Adrenal gland (tissue), 12 donors: Measurements from ENCODE around the gene BLMH. TPM values are rescaled to one million over a fixed set of nuclear protein-coding genes. Genes with fewer than 3 reads are reported as not detected.

Experiments used
- DNase-seq, 7 donors: peaks; one replicate each; pipeline ENCODE4 v3.0.0-alpha.2; 2019 to 2020
- H3K27ac ChIP-seq, 5 donors: fragments of 200-600 bp; sonication (generic) in 4 of 5; 1 replicate in 3 of 5; 2 replicates in 2 of 5; pipeline versions ENCODE4 v1.5.1 to v1.8.0; 2016 to 2020; ENCODE audit warnings: mild to moderate bottlenecking in 1 of 5
- H3K27me3 ChIP-seq: fragments of 200-600 bp; 2 replicates; pipeline ENCODE4 v1.8.0; 2021
- H3K36me3 ChIP-seq, 2 donors: fragments of 200-600 bp; replicated peaks in 1 of 2; 1 replicate in 1 of 2; 2 replicates in 1 of 2; pipeline versions ENCODE4 v1.5.1 to v1.8.0; 2018 to 2022
- H3K4me1 ChIP-seq, 2 donors: fragments of 200-600 bp; replicated peaks in 1 of 2; 1 replicate in 1 of 2; 2 replicates in 1 of 2; pipeline versions ENCODE4 v1.5.1 to v1.8.0; 2018 to 2021
- H3K4me3 ChIP-seq, 4 donors: fragments of 200-600 bp; sonication (generic) in 3 of 4; one replicate each; pipeline ENCODE4 v1.5.1; 2016 to 2018
- H3K9me3 ChIP-seq, 3 donors: fragments of 200-600 bp; sonication (generic) in 1 of 3; replicated peaks in 1 of 3; 1 replicate in 2 of 3; 2 replicates in 1 of 3; pipeline versions ENCODE4 v1.5.1 to v1.8.0; 2016 to 2021
- POLR2A ChIP-seq, 2 donors: fragments of 450-650 bp; IDR thresholded peaks; one replicate each; pipeline ENCODE4 v1.6.1; 2017; ENCODE audit warnings: antibody characterized with exemption in 2 of 2, mild to moderate bottlenecking in 2 of 2, moderate library complexity in 1 of 2
- WGBS, 4 donors: extraction: QIAGEN DNeasy Blood & Tissue Kit in 2 of 4; methylation state at CpG; one replicate each; pipeline versions ENCODE4 v1.1.5 to v1.1.7; 2013 to 2017; 5-methylcytosine and 5-hydroxymethylcytosine counted together
- intact Hi-C, 2 donors: fragments of 100-400 bp; cut with DNase I; formaldehyde crosslinking; loops; one replicate each; pipeline versions ENCODE4 v1.14.1 to v1.15.0; 2022 to 2023
- polyA plus RNA-seq, 3 donors: library from polyadenylated mRNA; stranded (reverse); fragments of 200-250 nt in 2 of 3; fragments of 350-450 nt in 1 of 3; fragmentation: Illumina TruSeq in 1 of 3; extraction: RNeasy Lipid Tissue Mini Kit (QIAGEN cat#74804) in 1 of 3; gene quantifications; one replicate each; pipeline ENCODE4 v1.2.3, GENCODE V29; 2013 to 2014
- total RNA-seq, 9 donors: library from RNA; depleted of rRNA in 4 of 9; stranded (reverse); fragments of >200 nt in 4 of 9; fragments of 120-200 nt in 1 of 9; fragmentation: NEBNext Ultra II Directional in 1 of 9; extraction: Animal tissue kit (Norgen Biotek cat#: 25700) in 1 of 9; gene quantifications; one replicate each; pipeline versions ENCODE4 v1.1.0 to v1.2.4, GENCODE V29; 2013 to 2023
- TF ChIP-seq, protein P1 (sequence below), 6 experiments: fragments of 450-650 bp in 4 of 6; fragments of 200-600 bp in 2 of 6; sonication (generic) in 1 of 6; IDR thresholded peaks; 1 replicate in 5 of 6; 2 replicates in 1 of 6; pipeline versions ENCODE4 v1.5.1 to v1.8.0; 2016 to 2021; ENCODE audit warnings: antibody characterized with exemption in 6 of 6, mild to moderate bottlenecking in 2 of 6, moderate library complexity in 1 of 6
- donor health status: healthy with polysubstance abuse.
- donor health status: Bipolar disorder and iron deficiency.
- donor health status: DM: yes; HTN: yes; CAD: no.
- donor health status: DM: no; HTN: no; CAD: no.
- donor health status: DM: no; HTN: no; CAD: no.
- donor health status: DM: yes; HTN: yes; CAD: no.

The BLMH gene
- total and polyA plus RNA-seq, 12 donors = 12.1 to 41.7 (median 18.9) TPM

DNA sequence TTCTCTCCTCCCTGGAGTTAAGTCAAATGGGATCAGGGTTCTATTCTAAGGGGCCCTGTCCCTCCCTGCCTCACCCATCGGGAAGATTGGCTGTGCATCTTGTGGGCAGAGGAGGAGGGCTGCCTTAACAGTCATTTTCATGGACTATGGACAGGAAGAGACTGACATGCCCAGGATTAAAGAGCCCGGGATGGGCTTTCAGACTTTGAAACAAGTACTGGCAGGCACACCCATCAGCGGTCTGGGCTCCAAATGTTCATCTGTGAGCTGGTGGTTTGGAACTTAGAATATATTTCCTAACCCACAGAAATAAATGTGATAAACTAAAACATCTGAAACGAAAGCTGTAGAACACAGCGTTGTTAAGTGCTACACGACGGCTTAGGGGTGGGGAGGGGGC is 62.7 kb downstream of the BLMH start:
- TF ChIP-seq, protein P1, sequence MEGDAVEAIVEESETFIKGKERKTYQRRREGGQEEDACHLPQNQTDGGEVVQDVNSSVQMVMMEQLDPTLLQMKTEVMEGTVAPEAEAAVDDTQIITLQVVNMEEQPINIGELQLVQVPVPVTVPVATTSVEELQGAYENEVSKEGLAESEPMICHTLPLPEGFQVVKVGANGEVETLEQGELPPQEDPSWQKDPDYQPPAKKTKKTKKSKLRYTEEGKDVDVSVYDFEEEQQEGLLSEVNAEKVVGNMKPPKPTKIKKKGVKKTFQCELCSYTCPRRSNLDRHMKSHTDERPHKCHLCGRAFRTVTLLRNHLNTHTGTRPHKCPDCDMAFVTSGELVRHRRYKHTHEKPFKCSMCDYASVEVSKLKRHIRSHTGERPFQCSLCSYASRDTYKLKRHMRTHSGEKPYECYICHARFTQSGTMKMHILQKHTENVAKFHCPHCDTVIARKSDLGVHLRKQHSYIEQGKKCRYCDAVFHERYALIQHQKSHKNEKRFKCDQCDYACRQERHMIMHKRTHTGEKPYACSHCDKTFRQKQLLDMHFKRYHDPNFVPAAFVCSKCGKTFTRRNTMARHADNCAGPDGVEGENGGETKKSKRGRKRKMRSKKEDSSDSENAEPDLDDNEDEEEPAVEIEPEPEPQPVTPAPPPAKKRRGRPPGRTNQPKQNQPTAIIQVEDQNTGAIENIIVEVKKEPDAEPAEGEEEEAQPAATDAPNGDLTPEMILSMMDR (IDR thresholded peaks at IDR 0.05) = no peak
- no peak for TF ChIP-seq POLR2A (IDR thresholded peaks at IDR 0.05)
- Histone ChIP-seq H3K27ac (no peak overlapping the region), H3K27me3 (no peaks in the 10 kb centered on the region), H3K4me1 (no peaks in the 10 kb centered on the region), H3K36me3 (no peaks in the 10 kb centered on the region), H3K4me3 (no peak overlapping the region), H3K9me3 (no peaks in the 10 kb centered on the region)
- intact Hi-C loops = no loop called here
- no peak for DNase-seq
- WGBS, 4 donors = 75 to 87% (median 81%) methylated on average over 7 of the region's 7 CpGs

DNA sequence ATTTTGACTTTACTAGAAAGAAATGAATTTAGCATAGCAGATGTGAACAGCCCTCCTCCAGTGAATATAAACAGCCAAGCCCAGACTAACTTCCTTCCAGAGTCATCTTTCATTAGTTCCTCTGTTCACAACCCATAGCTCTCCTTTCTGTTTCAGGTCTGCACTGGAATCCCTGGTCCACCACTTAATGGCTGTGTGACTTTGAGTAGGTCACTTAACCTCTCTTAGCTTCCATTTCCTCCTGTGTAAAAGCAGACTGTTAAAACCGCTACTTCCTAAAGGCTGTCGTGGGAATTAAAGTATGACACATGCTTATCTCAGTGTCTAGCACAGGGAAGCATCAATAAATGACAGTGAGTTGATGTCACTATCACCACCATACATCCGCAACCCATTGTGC is 63.7 kb downstream of the BLMH start:
- DNase-seq = no peak
- intact Hi-C loops = no loop called here
- H3K27ac ChIP-seq = no peak overlapping the region
- 80 to 92% (median 89%) methylated on average over 3 of the region's 3 CpGs for WGBS, 4 donors
- TF ChIP-seq POLR2A (IDR thresholded peaks at IDR 0.05) = no peak
- TF ChIP-seq, protein P1 (IDR thresholded peaks at IDR 0.05) = no peak
- H3K27me3 ChIP-seq = no peaks in the 10 kb centered on the region
- H3K9me3 ChIP-seq = no peaks in the 10 kb centered on the region
- no peaks in the 10 kb centered on the region for H3K36me3 ChIP-seq
- H3K4me1 ChIP-seq = no peaks in the 10 kb centered on the region
- no peak overlapping the region for H3K4me3 ChIP-seq

DNA sequence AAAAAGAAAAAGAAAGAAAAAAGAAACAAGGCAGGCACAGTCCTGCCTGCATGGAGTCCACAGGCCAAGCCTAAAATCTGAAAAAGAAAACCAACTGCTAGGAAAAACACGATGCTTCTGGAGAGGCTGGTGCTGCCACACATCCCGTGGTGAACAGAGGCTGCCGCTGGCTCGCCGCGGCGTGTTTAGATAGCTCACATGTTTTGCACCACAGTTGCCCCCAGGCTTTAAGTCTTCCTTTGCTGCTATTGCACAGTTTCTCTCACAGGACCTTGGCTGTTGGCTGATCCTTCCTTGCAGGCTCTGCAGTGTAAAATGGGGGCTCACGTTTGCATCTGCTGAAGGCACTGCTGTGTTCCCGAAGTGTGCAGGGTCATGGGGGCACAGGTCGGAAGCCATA is 64.9 kb downstream of the BLMH start:
- Histone ChIP-seq H3K36me3 (no peaks in the 10 kb centered on the region), H3K4me3 (no peak overlapping the region), H3K27ac (no peak overlapping the region), H3K27me3 (no peaks in the 10 kb centered on the region), H3K9me3 (no peaks in the 10 kb centered on the region), H3K4me1 (no peaks in the 10 kb centered on the region)
- no peak for TF ChIP-seq POLR2A (IDR thresholded peaks at IDR 0.05)
- TF ChIP-seq, protein P1 (IDR thresholded peaks at IDR 0.05) = no peak
- intact Hi-C loops = no loop called here
- no peak for DNase-seq
- WGBS, 4 donors = 75 to 91% (median 87%) methylated on average over 10 of the region's 10 CpGs

DNA sequence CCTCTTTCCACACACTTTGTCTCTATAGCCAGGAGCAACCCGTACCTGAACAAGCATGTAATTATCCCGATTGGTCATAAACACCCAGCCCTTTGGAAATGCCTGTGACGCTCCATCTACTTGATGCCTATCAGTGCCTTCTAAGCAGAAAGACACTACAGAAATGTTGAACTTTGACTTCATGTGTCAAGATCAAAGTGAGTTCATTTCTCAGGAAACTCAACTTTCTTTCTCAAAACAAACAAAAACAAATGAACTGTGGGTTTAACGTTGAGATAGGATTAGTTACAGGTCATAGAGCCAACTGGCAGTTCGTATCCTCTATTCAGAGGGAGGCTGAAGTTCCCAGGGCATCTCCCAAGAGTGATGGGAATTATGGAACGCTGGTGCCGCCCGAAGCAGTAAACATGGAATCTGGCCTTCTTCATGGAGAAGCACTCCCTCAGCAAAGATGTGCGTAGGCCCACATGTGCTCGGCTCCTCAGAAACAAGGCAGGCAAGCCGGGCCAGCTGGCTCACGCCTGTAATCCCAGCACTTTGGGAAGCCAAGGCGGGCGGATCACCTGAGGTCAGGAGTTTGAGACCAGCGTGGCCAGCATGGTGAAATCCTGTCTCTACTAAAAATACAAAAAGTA is 65.7 kb downstream of the BLMH start:
- Histone ChIP-seq H3K27me3 (no peaks in the 10 kb centered on the region), H3K9me3 (no peaks in the 10 kb centered on the region), H3K36me3 (no peaks in the 10 kb centered on the region), H3K4me3 (no peak overlapping the region), H3K27ac (no peak overlapping the region), H3K4me1 (no peaks in the 10 kb centered on the region)
- 82 to 88% (median 85%) methylated on average over 15 of the region's 15 CpGs for WGBS, 4 donors
- TF ChIP-seq, protein P1 (IDR thresholded peaks at IDR 0.05) = no peak
- TF ChIP-seq POLR2A (IDR thresholded peaks at IDR 0.05) = no peak
- DNase-seq = no peak
- intact Hi-C loops = no loop called here
